Fibroblast of skin of abdomen (primary cell): Measurements from ENCODE around the gene DNMT1.

Experiments used
- DNase-seq: peaks from one replicate; pipeline ENCODE4 v3.0.0-alpha.2; 2013

Gene DNMT1

DNA sequence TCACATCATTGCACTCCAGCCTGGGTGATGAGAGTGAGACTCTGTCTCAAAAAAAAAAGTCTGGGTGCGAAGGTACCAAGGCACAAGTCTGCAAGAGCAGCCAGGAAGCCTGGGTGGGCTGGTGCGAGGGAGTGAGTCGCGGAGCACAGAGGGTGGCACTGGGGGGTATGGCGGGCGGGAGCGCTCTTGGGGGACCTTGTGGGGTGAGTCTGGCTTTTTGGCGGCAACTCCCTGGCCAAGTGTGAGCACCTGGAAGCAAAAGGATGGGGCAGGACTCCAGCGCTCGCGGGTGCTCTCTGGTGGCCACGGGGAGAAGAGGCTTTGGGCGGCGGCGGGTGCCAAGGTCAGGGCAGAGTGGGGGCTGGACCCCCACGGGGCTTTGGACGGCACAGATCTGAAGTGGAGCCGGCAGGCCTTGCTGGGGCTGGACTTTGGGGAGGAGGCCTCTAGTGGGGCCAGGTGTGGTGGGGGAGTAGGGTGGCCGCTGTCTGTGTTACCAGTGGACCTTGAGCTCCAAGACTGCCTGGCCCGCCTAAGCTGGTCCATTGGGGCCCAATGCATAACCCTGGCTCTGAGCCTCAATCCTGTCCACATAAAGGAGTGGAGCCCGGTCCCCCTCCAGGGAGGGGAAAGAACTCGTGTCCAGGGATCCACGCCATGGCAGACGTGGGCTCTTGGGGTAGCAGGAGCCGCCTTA is 81.7 kb downstream of the DNMT1 start:
- peak; percentile 38 for DNase-seq

DNA sequence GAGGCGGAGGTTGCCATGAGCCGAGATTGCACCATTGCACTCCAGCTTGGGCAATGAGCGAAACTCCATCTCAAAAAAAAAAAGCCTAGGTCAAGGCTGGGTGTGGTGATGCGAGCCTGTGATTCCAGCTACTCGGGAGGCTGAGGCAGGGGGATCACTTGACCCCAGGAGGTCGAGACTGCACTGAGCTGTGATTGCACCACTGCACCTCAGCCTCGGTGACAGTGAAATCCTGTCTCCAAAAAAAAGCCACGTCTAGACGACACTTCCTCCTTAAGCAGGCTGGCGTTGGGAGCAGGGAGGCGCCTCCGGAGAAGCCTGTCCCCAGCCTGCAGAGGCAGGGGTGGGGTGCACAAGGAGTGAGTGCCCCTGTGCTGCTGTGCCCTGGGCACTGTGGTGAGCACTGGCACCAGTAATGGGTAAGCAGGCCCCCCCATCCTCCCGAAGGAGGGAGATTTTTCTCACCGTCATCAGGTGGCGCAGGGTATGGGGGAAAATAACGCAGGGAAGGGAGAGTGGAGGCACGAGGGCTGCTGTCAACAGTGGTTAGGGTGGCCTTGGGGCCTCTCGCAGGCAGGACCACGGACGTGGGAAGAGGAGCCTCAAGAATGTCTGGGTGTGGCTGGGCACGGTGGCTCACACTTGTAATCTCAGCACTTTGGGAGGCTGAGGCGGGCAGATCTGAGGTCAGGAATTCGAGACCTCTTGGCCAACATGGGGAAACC is 82.6 kb downstream of the DNMT1 start:
- DNase-seq: no peak

DNA sequence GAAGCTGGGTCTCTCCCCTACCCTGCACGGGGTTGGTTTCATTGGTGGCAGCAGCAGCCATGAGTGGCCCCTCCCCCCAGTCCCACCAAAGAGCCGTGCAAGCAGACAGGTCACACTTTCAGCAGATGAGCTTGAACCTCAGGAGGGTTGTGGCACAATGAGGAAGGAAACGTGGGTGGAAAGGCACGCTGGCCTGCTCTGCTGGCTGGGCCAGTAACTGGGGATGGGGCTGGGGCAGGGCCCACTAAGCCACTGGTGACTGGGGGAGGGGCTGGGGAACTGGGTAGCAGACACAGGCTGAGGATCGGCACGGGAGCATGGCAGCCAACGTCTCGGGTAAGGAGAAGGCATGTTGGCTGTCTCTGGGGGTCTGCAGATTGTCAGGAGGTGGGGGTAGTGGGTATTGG is 83.3 kb downstream of the DNMT1 start, which contains the start of gene P2RY11:
Gene P2RY11 (plus strand): TSS at position 289 of the 407 bp plus-strand sequence. CDS start 29 bp downstream, at position 318.
- DNase-seq: no peak

DNA sequence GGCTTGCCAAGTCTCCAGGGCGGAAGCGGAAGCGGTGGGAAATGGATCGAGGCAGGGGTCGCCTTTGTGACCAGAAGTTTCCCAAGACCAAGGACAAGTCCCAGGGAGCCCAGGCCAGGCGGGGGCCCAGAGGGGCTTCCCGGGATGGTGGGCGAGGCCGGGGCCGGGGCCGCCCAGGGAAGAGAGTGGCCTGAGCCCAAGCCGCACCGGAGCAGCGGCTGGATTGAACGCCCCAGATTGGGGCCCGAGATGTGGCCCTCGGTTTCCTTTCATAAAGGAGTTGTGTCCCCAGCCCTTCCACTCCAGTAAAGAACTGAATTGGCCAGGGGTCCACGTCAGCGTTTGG is 83.8 kb downstream of the DNMT1 start:
- no peak for DNase-seq

DNA sequence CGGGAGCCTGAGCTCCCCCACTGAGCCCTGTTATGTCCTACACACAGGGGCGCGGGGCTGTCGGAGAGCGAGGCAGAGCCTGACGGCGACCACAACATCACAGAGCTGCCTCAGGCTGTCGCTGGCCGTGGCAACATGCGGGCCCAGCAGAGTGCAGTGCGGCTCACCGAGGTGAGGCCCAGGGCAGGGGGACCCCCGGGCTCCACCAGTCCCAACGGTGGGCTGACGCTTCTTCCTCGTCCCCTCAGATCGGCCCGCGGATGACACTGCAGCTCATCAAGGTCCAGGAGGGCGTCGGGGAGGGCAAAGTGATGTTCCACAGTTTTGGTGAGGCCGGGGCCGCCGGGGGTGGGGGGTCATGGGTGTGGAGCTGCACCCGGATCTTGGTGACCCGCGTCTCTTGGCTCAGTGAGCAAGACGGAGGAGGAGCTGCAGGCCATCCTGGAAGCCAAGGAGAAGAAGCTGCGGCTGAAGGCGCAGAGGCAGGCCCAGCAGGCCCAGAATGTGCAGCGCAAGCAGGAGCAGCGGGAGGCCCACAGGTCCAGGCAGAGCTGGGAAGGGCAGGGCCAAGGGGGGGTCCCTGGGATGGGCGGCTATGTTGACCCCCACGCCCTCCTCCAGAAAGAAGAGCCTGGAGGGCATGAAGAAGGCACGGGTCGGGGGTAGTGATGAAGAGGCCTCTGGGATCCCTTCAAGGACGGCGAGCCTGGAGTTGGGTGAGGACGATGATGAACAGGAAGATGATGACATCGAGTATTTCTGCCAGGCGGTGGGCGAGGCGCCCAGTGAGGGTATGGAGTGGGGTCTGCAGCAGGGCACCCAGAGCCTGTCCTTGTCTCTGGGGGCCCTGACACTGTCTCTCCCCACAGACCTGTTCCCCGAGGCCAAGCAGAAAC is 84.4 kb downstream of the DNMT1 start:
- DNase-seq: no peak

DNA sequence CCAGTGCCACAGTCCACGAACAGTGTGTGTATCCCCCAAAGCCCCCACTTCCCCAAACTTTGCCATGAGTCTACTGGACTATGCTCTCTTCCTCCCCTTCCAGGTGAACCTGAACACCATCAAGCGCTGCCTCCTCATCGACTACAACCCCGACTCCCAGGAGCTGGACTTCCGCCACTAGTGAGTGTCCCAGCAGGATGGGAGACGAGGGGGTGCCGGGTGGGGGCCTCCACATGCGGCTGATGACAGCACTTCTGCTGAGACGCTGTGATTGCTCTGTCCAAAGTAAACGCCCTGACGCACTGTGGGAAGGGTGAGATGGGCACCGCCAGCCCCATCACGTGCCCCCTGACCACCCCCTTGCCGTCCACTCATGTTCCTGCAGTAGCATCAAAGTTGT is 85.2 kb downstream of the DNMT1 start:
- DNase-seq: no peak

DNA sequence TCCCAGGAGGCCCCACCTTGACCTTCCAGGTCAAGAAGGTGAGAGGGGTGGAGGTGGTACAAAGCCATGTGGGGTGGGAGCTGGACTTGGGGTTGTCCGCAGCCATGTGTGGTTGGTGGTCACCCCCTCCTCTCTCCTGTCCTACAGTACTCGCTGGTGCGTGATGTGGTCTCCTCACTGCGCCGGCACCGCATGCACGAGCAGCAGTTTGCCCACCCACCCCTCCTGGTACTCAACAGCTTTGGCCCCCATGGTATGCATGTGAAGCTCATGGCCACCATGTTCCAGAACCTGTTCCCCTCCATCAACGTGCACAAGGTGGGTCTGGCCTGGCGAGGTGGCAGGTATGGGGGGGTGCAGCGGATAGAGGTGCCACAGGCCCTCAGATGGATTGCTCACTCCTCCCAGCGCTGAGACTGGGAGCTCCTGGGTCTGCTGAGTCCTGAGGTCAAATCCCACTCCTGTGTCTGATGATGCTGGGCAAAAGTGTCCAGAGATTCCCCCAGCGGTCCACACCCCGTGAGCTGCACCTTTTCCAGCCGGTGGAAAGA is 86.9 kb downstream of the DNMT1 start:
- DNase-seq: no peak

DNA sequence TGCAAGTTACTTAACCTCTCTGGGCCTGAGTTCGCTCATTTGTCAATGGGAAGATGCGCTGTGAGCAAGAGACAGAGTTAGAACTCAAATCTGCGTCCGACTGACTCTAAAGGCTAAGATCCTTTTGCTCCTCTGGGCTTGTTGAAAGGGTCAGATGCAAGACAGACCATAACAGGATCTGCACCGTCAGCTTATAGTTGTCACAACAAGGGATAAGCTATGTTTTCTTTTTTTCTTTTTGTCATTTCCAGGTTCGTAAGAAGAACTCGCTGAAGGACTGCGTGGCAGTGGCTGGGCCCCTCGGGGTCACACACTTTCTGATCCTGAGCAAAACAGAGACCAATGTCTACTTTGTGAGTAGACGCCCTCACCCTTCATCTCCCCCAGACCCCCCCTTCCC is 87.5 kb downstream of the DNMT1 start:
- no peak for DNase-seq

DNA sequence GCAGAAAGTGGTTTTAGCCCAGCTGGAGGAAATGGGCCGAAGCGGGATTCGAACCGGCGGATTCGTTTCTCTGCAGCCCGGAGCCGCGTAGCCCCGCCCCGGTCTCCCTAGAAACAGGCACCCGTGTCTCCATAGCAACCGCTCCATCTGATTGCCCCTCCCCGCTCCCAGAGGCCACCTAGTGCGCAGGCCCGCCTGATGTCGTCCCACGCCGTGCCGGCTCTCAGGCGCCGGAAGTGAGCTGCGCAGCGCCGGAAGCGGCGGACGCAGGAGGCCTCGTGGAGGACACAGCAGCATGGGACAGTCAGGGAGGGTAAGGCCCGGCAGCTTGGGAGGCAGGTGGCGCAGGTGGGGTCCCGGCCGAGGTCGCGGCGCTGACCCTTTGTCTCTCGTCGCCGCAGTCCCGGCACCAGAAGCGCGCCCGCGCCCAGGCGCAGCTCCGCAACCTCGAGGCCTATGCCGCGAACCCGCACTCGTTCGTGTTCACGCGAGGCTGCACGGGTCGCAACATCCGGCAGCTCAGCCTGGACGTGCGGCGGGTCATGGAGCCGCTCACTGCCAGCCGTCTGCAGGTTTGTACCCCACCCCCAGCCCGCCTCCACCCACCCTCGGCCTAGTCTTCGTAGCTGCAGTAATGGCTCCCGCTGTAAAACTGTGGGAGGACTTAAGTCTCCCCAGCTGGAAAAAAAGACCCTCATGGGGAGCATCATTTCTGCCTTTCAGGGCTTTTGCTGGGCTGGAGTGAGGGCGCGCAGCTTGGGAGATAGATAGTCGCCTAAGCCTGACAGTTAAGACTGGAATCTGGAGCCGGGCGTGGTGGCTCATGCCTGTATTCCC is 88.4 kb downstream of the DNMT1 start, which contains the start of gene PPAN:
Gene PPAN (plus strand): TSS at position 263 of the 837 bp plus-strand sequence. CDS start 33 bp downstream, at position 296.
- peak; percentile 99 for DNase-seq

DNA sequence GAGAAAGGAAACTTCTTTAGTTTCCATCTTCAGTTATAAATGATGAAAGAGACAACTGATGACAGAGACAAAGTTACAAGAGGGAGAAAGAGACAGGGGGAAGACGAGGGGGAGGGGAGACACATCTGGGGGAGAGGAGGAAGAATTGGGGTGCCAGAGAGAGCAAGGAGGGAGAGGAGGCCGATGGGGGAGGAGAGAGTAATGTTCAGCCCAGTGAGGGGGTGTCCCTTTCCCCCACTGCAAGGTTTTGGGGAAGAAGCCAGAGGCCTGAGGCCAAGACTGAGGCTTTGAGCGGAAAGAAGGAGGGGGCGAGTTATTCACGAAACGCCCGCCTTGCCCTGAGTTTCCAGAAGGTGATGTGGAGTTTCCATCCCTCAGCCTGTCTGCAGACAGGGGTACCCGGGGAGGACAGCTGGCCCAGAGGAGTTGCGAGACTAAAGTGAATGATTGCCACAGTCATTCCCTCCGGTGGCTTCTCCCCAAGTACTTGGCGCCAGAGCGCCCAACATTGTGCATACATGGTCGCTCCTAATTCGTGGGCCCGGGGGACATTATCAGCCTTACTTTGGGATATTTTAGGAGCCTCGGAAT is 89.1 kb downstream of the DNMT1 start:
- DNase-seq: no peak

DNA sequence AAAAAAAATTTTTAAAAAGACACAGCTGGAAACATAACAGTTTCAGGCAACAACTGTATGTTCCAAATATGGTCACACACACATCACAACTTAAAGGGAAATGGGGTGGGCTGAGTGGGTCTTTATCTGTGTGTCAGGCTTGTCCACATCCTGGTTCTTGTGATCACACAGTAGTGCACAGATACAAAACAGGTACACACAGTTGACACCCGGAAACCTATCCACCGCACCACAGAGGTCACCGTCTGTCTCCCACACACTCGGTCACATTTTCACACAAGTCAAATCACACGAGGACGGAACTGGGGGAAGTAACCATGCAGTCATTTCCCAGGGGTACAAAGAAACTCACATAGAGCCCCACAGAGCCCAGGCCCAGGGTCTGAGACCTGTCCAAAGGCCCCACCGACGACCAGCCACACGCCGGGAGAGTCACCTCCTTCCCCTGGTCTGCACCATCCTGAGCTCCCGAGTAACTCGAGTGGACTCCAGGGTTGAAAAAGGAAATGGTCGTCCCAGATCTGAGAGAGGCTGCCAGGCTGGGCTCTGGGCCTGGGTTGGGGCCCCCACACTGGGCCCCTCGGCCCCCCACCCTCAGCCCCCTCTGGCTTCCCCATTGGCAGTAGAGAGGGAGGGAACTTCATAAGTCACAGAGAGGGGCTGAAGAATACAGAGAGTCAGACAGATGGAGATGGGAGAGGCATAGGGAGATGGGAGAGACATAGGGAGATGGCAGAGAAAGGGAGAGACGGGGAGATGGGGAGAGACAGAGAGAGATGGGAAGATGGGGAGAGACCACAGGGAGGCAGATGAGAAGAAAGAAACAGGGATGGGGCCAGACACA is 89.9 kb downstream of the DNMT1 start:
- no peak for DNase-seq

DNA sequence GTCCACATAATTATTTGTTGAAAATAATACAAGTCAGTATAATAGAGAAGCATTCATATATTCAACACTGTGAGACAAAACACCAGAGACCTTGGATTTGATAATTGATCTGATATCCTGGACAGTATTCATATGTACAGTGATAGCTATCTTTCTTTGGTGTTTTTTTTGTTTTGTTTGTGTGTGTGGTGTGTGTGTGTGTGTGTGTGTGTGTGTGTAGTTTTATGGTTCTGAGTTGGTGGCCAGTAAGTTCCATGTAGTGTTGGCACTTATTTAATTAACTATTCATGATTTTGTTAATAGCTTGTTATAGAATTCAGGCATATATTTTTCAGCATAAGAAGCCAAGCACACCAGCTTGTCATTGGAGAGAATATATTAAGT is 90.6 kb downstream of the DNMT1 start:
- DNase-seq: no peak

DNA sequence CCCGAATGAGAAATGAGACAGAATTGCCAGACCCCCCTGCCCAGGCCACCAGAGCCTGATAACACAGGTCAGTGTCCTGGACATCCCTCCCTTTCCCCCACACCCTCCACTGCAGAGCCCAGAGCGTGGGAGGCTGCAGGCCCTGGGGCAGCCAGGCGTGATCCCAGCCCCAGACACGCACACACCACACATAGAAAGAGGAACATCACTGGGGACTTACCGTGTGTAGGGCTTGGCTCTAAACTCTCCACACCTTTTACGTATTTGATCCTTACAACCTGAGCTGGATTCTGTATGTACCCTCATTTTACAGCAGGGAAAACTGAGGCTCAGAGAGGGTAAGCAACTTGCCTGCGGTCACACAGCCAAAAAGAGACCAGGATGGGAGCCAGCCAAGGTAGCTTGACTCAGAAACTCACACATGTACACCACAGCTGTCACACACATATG is 91.9 kb downstream of the DNMT1 start:
- DNase-seq: no peak

DNA sequence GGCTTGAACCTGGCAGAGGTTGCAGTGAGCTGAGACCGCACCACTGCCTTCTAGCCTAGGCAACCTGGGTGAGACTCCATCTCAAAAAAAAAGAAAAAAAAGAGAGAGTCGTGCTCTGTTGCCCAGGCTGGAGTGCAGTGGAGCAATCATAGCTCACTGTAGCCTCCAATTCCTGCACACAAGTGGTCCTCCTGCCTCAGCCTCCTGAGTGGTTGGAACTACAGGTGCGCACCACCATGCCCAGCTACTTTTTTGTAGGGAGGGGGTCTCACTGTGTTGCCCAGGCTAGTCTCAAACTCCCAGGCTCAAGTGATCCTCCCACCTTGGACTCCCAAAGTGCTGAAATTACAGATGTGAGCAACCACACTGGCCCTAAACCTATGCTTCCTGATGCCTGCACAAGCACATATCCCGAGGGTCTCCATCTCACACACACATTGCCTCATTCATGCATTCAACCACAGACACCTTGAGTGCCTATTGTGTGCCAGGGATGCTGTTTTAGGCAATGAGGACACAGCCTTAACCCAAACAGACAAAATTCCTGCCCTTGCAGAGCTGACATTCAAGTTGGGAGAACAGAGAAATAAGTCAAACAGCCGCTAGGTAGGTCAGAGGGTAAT is 94.5 kb downstream of the DNMT1 start:
- DNase-seq: no peak

DNA sequence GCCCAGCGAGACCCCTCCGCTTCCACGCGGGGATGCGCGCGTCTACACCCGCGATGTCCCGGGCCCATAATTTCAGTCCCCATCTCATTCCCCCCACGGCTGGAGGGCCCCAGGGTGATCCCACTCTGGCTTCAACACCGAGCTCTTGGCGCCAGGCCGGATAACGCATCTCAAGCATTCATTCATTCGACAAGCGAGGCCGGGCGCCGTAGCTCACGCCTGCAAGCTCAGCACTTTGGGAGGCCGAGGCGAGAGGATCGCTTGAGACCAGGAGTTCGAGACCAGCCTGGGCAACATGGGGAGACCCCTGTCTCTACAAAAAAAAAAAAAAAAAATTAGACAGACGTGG is 98.2 kb downstream of the DNMT1 start:
- DNase-seq: no peak

DNA sequence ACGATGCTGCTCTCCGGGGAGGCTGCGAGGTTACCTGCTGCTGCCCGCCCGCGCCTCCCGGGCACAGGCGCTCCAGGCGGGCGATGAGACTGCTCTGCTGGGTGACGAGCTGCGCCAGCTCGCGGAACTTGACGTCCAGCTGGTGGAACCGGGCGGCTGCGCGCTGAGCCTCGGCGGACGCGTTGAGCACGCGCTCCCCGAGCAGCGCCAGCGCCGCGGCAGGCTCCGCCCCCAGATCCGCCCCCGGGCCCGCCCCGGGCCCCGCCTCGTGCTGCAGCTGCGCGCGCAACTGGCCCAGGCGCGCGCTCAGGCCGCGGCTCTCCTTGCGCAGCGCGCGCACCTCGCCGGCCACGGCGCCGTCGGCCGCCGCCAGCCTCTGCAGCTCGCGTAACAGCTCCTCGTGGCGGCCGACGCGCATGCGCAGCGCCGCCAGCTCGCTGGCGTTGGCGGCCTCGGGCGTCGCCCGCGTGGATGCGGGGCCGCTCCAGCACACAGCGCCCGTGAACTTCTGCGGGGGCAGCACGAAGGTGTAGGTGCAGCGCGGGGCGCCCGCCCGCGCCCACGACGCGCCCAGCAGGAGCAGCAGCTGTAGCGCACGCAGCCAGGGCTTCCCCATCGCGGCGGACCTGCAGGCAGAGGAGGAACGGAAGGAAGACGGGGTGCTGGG is 98.7 kb downstream of the DNMT1 start:
- peak; percentile 92 for DNase-seq

DNA sequence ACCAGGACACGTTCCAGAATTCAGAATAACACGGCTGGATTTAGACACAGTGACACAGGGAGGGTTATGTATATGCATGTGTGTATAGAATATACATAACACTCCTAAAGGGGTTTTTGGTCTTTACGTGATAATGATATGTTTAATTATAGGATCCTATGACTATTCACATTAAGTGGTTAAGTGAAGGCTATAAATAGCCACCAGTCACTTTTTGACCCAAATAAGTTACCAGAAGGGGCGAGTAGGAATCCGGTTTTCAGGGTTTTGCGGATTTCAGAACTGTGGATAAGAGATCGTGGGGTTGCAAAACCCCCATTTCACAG is 99.2 kb downstream of the DNMT1 start:
- DNase-seq: no peak

DNA sequence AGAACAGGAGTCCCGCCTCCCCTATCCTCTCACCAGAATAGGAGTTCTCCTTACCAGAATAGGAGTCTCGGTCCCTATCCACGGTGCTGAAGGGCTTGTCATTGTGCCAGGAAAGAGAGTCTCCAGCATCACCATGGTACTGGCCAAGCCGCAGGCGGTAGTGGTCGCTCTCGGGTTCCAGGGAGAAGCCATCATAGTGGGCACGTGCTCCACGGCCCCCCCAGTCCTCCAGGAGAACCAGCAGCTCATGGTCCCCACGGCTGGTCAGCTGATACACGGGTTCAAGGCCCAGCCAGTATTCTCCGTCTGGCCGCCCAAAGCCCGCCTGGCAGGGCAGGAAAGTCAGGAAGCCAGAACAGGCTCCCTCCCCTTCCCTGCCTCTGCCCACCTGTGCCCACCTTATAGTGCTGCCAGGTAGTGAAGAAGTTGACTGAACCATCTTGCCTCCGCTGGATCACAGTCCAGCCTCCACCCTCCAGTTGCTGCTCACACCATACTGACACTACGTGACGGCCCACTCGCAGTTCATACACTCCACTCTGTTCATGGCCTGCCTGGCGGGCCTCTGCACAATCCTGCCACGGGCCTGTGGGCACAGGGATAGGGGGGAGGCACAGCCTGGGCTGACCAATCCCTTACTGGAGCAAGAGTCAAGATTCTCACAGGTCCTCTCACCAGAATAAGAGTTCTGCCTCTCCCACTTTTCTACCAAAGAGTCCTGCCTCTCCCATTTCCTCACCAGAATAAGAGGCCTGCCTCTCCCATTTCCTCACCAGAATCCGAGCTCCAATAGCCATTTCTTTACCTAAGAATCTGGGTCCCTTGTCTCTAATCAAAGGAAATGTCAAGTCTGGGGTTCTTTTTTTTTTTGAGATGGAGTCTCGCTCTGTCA is 101.2 kb downstream of the DNMT1 start:
- DNase-seq: no peak
